Measurements from ENCODE around the gene PPM1E. TPM values are rescaled to one million over a fixed set of nuclear protein-coding genes. Genes with fewer than 3 reads are reported as not detected.

The PPM1E gene
- total RNA-seq, 2 experiments from 2014 or later = 0.19 to 0.40 TPM

DNA sequence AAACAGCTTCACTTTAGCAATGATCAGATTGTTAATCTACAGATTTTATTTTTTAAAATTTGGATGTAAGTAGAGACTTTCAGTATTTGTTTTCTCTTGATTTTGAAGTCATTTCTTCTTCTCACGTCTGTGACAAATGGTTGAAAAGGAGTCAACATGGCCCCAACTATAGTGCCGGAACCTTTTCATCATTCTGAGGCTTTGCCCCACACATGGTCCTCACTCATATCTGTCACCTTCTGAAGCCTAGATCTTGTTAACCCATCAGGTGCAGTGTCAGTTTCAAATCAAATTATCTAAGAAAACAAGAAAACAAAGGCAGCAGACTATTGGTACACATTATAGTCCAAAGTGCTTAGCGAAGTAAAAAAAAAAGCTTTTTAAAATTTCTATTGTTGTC, 227.0 kb downstream of the PPM1E start:
- intact Hi-C loops (cut with micrococcal nuclease; ENCODE audit: unreplicated experiment) = no loop called here
- Histone ChIP-seq H2AFZ (ENCODE audit: low read length) (no peak overlapping the region), H3K4me3 (ENCODE audit: low read depth, low read length, poor library complexity, severe bottlenecking) (no peak overlapping the region), H3K4me2 (ENCODE audit: low read length) (no peak overlapping the region), H3K36me3 (ENCODE audit: insufficient read depth, low read length) (no peaks in the 10 kb centered on the region), H3K27ac (ENCODE audit: low read depth, low read length, poor library complexity, severe bottlenecking) (no peak overlapping the region), H3K79me2 (ENCODE audit: insufficient read depth, low read depth, low read length) (no peaks in the 10 kb centered on the region), H3K4me1 (ENCODE audit: insufficient read depth, low read length, poor library complexity, severe bottlenecking) (no peaks in the 10 kb centered on the region), H3K9me2 (ENCODE audit: insufficient read depth, low read length) (no peaks in the 10 kb centered on the region), H4K20me1 (ENCODE audit: insufficient read depth, low read length) (no peaks in the 10 kb centered on the region), H3K9me3 (ENCODE audit: low read length) (no peaks in the 10 kb centered on the region)
- no peak for DNase-seq (ENCODE audit: low spot score)
- BruUV-seq (replicated peaks) = no TSS peak
- ChIA-PET CTCF (ENCODE audit: unreplicated experiment) (no interaction called here), POLR2A (no interaction called here)
- TF ChIP-seq EZH2phosphoT487 (IDR thresholded peaks at IDR 0.05; ENCODE audit: borderline replicate concordance, low read depth, low read length) = no peak
- TF ChIP-seq, protein P1, sequence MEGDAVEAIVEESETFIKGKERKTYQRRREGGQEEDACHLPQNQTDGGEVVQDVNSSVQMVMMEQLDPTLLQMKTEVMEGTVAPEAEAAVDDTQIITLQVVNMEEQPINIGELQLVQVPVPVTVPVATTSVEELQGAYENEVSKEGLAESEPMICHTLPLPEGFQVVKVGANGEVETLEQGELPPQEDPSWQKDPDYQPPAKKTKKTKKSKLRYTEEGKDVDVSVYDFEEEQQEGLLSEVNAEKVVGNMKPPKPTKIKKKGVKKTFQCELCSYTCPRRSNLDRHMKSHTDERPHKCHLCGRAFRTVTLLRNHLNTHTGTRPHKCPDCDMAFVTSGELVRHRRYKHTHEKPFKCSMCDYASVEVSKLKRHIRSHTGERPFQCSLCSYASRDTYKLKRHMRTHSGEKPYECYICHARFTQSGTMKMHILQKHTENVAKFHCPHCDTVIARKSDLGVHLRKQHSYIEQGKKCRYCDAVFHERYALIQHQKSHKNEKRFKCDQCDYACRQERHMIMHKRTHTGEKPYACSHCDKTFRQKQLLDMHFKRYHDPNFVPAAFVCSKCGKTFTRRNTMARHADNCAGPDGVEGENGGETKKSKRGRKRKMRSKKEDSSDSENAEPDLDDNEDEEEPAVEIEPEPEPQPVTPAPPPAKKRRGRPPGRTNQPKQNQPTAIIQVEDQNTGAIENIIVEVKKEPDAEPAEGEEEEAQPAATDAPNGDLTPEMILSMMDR (conservative IDR thresholded peaks at IDR 0.05; ENCODE audit: low read length) = no peak

DNA sequence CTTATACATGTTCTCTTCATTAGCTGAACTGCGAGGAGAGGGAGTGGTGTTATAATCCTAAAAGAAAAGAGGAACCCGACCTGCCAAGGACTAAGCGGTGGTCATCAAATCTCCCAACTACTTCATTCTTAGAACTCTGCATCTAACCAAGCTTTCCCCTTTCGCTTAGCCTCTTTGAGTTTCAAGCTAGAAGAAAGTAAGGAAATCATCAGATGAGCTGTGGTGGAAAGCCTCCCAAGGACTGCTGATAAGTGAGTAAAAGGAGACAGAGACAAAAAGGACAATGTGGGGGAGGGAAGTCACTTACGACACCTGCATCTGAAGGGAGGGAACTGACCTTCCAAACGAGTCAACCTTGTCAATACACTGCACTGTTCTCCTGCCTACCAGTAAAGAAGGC, 229.7 kb downstream of the PPM1E start:
- DNase-seq (ENCODE audit: low spot score) = no peak
- no peaks in the 10 kb centered on the region for H3K36me3 ChIP-seq (ENCODE audit: insufficient read depth, low read length)
- no peak overlapping the region for H2AFZ ChIP-seq (ENCODE audit: low read length)
- no TSS peak for BruUV-seq (replicated peaks)
- H3K4me2 ChIP-seq (ENCODE audit: low read length) = no peak overlapping the region
- POLR2A ChIA-PET = no interaction called here
- no peaks in the 10 kb centered on the region for H3K4me1 ChIP-seq (ENCODE audit: insufficient read depth, low read length, poor library complexity, severe bottlenecking)
- no peaks in the 10 kb centered on the region for H3K79me2 ChIP-seq (ENCODE audit: insufficient read depth, low read depth, low read length)
- H3K4me3 ChIP-seq (ENCODE audit: low read depth, low read length, poor library complexity, severe bottlenecking) = no peak overlapping the region
- intact Hi-C loops (cut with micrococcal nuclease; ENCODE audit: unreplicated experiment) = no loop called here
- TF ChIP-seq EZH2phosphoT487 (IDR thresholded peaks at IDR 0.05; ENCODE audit: borderline replicate concordance, low read depth, low read length) = no peak
- TF ChIP-seq, protein P1 (conservative IDR thresholded peaks at IDR 0.05; ENCODE audit: low read length) = no peak
- no peaks in the 10 kb centered on the region for H3K9me2 ChIP-seq (ENCODE audit: insufficient read depth, low read length)
- no peaks in the 10 kb centered on the region for H4K20me1 ChIP-seq (ENCODE audit: insufficient read depth, low read length)
- no peaks in the 10 kb centered on the region for H3K9me3 ChIP-seq (ENCODE audit: low read length)
- H3K27ac ChIP-seq (ENCODE audit: low read depth, low read length, poor library complexity, severe bottlenecking) = no peak overlapping the region
- CTCF ChIA-PET (ENCODE audit: unreplicated experiment) = no interaction called here

- Histone ChIP-seq H4K20me1 (ENCODE audit: insufficient read depth, low read length) (no peaks in the 10 kb centered on the region), H3K36me3 (ENCODE audit: insufficient read depth, low read length) (no peaks in the 10 kb centered on the region), H3K9me3 (ENCODE audit: low read length) (no peaks in the 10 kb centered on the region), H3K9me2 (ENCODE audit: insufficient read depth, low read length) (no peaks in the 10 kb centered on the region), H3K27ac (ENCODE audit: low read depth, low read length, poor library complexity, severe bottlenecking) (no peak overlapping the region), H3K4me1 (ENCODE audit: insufficient read depth, low read length, poor library complexity, severe bottlenecking) (no peaks in the 10 kb centered on the region), H3K4me3 (ENCODE audit: low read depth, low read length, poor library complexity, severe bottlenecking) (no peak overlapping the region), H2AFZ (ENCODE audit: low read length) (no peak overlapping the region), H3K4me2 (ENCODE audit: low read length) (no peak overlapping the region), H3K79me2 (ENCODE audit: insufficient read depth, low read depth, low read length) (no peaks in the 10 kb centered on the region)
- no TSS peak for BruUV-seq (replicated peaks)
- TF ChIP-seq, protein P1 (conservative IDR thresholded peaks at IDR 0.05; ENCODE audit: low read length) = no peak
- TF ChIP-seq EZH2phosphoT487 (IDR thresholded peaks at IDR 0.05; ENCODE audit: borderline replicate concordance, low read depth, low read length) = no peak
- POLR2A ChIA-PET = no interaction called here
- intact Hi-C loops (cut with micrococcal nuclease; ENCODE audit: unreplicated experiment) = no loop called here
- no peak for DNase-seq (ENCODE audit: low spot score)
- CTCF ChIA-PET (ENCODE audit: unreplicated experiment) = no interaction called here
Measured at GRCh38 chr17:58985971-58986370, 230.3 kb downstream of the PPM1E start.
